GM23338 (cell line): ENCODE results near the gene YIPF5. TPM values are rescaled to one million over a fixed set of nuclear protein-coding genes. Genes with fewer than 3 reads are reported as not detected.

Experiments used
- ATAC-seq: fragments of 200-7000 bp; cut with Tn5 transposase; 3 replicates; pipeline ENCODE4 v1.9.1; 2020
- DNase-seq: peaks from one replicate; pipeline ENCODE4 v3.0.0-alpha.2; 2015; ENCODE audit warnings: low spot score
- H2AFZ ChIP-seq: fragments of 200-600 bp; sonication (generic); 2 replicates; pipeline ENCODE4 v1.8.0; 2016; ENCODE audit warnings: antibody characterized with exemption, mild to moderate bottlenecking, moderate library complexity
- H3F3A ChIP-seq: fragments of 200-600 bp; sonication (generic); replicated peaks from 2 replicates; pipeline ENCODE4 v1.8.0; 2017; ENCODE audit warnings: antibody characterized with exemption, mixed run types, low read depth
- H3K27ac ChIP-seq: fragments of 200-600 bp; sonication (generic); 2 replicates; pipeline ENCODE4 v1.6.1; 2016; ENCODE audit warnings: low read depth
- H3K27me3 ChIP-seq: fragments of 200-600 bp; sonication (generic); 2 replicates; pipeline ENCODE4 v1.8.0; 2016; ENCODE audit warnings: mild to moderate bottlenecking, mixed run types, moderate library complexity; ENCODE audit not compliant: insufficient read depth
- H3K36me3 ChIP-seq: fragments of 200-600 bp; sonication (generic); 2 replicates; pipeline ENCODE4 v1.8.0; 2016; ENCODE audit warnings: mild to moderate bottlenecking; ENCODE audit not compliant: insufficient read depth
- H3K4me1 ChIP-seq: fragments of 200-600 bp; sonication (generic); 2 replicates; pipeline ENCODE4 v1.8.0; 2016; ENCODE audit warnings: mild to moderate bottlenecking, moderate library complexity; ENCODE audit not compliant: insufficient read depth
- H3K4me2 ChIP-seq: fragments of 200-600 bp; sonication (generic); 2 replicates; pipeline ENCODE4 v1.7.1; 2017; ENCODE audit warnings: mixed run types
- H3K4me3 ChIP-seq: fragments of 200-600 bp; sonication (generic); 2 replicates; pipeline ENCODE4 v1.6.1; 2016; ENCODE audit warnings: mixed run types
- H3K79me2 ChIP-seq: fragments of 200-600 bp; sonication (generic); replicated peaks from 2 replicates; pipeline ENCODE4 v1.8.0; 2017; ENCODE audit warnings: mild to moderate bottlenecking; ENCODE audit not compliant: insufficient read depth
- H3K9me2 ChIP-seq: fragments of 200-600 bp; sonication (generic); 2 replicates; pipeline ENCODE4 v1.8.0; 2017; ENCODE audit not compliant: insufficient read depth
- H4K20me1 ChIP-seq: fragments of 200-600 bp; sonication (generic); replicated peaks from 2 replicates; pipeline ENCODE4 v1.8.0; 2017; ENCODE audit warnings: mild to moderate bottlenecking; ENCODE audit not compliant: insufficient read depth
- H3K27ac Mint-ChIP-seq: 2 replicates; pipeline ENCODE4 v1.8.0; 2020; ENCODE audit warnings: inconsistent platforms, mild to moderate bottlenecking, moderate library complexity, mixed read lengths
- H3K27me3 Mint-ChIP-seq: 3 replicates; pipeline ENCODE4 v1.8.0; 2022; ENCODE audit warnings: low read depth, mild to moderate bottlenecking, moderate library complexity, mixed read lengths, inconsistent platforms; ENCODE audit not compliant: insufficient read depth, poor library complexity
- H3K36me3 Mint-ChIP-seq: 3 replicates; pipeline ENCODE4 v1.8.0; 2021; ENCODE audit warnings: low read depth, mild to moderate bottlenecking, inconsistent platforms, moderate library complexity, mixed read lengths
- H3K4me1 Mint-ChIP-seq: 3 replicates; pipeline ENCODE4 v1.8.0; 2020; ENCODE audit warnings: mild to moderate bottlenecking, inconsistent platforms, mixed read lengths
- H3K4me3 Mint-ChIP-seq: 3 replicates; pipeline ENCODE4 v1.8.0; 2021; ENCODE audit warnings: moderate library complexity, mild to moderate bottlenecking, inconsistent platforms, mixed read lengths
- H3K9me3 Mint-ChIP-seq: 3 replicates; pipeline ENCODE4 v1.8.0; 2020; ENCODE audit warnings: moderate library complexity, mild to moderate bottlenecking, inconsistent platforms, mixed read lengths
- CREB1 ChIP-seq: fragments of 250-450 bp; sonication (Bioruptor Pico); IDR thresholded peaks from 2 replicates; pipeline ENCODE4 v1.5.0; 2020; ENCODE audit warnings: low read depth, mild to moderate bottlenecking, moderate library complexity
- EZH2 ChIP-seq: fragments of 200-600 bp; sonication (generic); IDR thresholded peaks from one replicate; pipeline ENCODE4 v1.8.0; 2017; ENCODE audit warnings: antibody characterized with exemption, mild to moderate bottlenecking, low read depth; ENCODE audit not compliant: unreplicated experiment
- EZH2phosphoT487 ChIP-seq: fragments of 200-600 bp; sonication (generic); IDR thresholded peaks from one replicate; pipeline ENCODE4 v1.8.1; 2018; ENCODE audit warnings: antibody characterized with exemption; ENCODE audit not compliant: unreplicated experiment
- JUNB ChIP-seq: IDR thresholded peaks from one replicate; pipeline ENCODE4 v1.6.1; 2016; ENCODE audit warnings: antibody characterized with exemption; ENCODE audit not compliant: unreplicated experiment
- NANOG ChIP-seq: IDR thresholded peaks from 2 replicates; pipeline ENCODE4 v1.6.1; 2016; ENCODE audit warnings: antibody characterized with exemption, borderline replicate concordance
- POLR2AphosphoS5 ChIP-seq: IDR thresholded peaks from 2 replicates; pipeline ENCODE4 v1.6.1; 2016; ENCODE audit warnings: antibody characterized with exemption, low read depth
- STAT1 ChIP-seq: IDR thresholded peaks from one replicate; pipeline ENCODE4 v1.6.1; 2016; ENCODE audit warnings: antibody characterized with exemption; ENCODE audit not compliant: unreplicated experiment
- ZNF114 ChIP-seq: fragments of 250-450 bp; sonication (Bioruptor Pico); IDR thresholded peaks from 2 replicates; pipeline ENCODE4 v1.5.0; 2020; ENCODE audit warnings: mild to moderate bottlenecking, moderate library complexity
- ZNF331 ChIP-seq: fragments of 250-450 bp; sonication (Bioruptor Pico); IDR thresholded peaks from 2 replicates; pipeline ENCODE4 v1.5.0; 2020; ENCODE audit warnings: low read depth, mild to moderate bottlenecking, moderate library complexity
- polyA plus RNA-seq: library from polyadenylated mRNA; unstranded; fragments of >200 nt; fragmentation: Nextera tagmentation; extraction: Ambion mirVana; gene quantifications from 2 replicates; pipeline ENCODE4 v1.2.1, GENCODE V29; 2016
- total RNA-seq: library from RNA; depleted of rRNA; stranded (reverse); fragments of >200 nt; shearing (Covaris generic); gene quantifications from 2 replicates; pipeline ENCODE4 v1.2.3, GENCODE V29; 2014
- TF ChIP-seq, protein P1 (sequence below): fragments of 250-450 bp; sonication (Bioruptor Pico); IDR thresholded peaks from 2 replicates; pipeline ENCODE4 v1.5.0; 2020; ENCODE audit warnings: mild to moderate bottlenecking, moderate library complexity
- TF ChIP-seq, protein P2 (sequence below), 2 experiments: fragments of 200-600 bp in 1 of 2; sonication (generic) in 1 of 2; conservative IDR thresholded peaks; 2 replicates each; pipeline versions ENCODE4 v1.5.1 to v1.6.1; 2016 to 2017; ENCODE audit warnings: antibody characterized with exemption in 2 of 2, low read depth in 2 of 2, mild to moderate bottlenecking in 2 of 2, moderate library complexity in 1 of 2
- TF ChIP-seq, protein P3 (sequence below): IDR thresholded peaks from one replicate; pipeline ENCODE4 v1.6.1; 2018; ENCODE audit warnings: antibody characterized with exemption; ENCODE audit not compliant: unreplicated experiment
- TF ChIP-seq, protein P4 (sequence below): IDR thresholded peaks from 2 replicates; pipeline ENCODE4 v1.6.1; 2016; ENCODE audit warnings: antibody characterized with exemption

YIPF5 gene
- total and polyA plus RNA-seq, 2 experiments from 2014 or later, result 28.1 to 46.5 TPM

DNA sequence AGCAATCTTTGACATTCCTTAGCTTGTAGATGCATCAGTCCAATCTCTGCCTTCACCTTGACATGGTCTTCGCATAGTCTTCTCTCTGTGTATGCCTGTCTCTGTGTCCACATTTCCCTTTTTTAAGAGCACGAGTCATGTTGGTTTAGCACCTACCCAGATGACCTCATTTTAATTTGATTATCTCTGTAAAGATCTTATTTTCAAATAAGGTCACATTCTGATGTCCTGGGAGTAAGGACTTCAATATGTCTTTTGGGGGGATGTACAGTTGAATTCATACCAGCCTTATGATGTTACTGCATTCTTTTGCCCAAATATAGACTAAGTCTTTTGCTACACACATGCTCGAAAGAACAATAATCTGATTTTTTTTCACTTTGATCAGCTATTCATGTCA, 7.1 kb upstream of the YIPF5 start:
- no peak overlapping the region for H2AFZ ChIP-seq
- no peaks in the 10 kb centered on the region for H3K9me3 Mint-ChIP-seq
- no peaks in the 10 kb centered on the region for H3K27me3 ChIP-seq
- no peaks in the 10 kb centered on the region for H3K4me1 ChIP-seq
- no peaks in the 10 kb centered on the region for H3F3A ChIP-seq
- no peak overlapping the region for H3K4me3 ChIP-seq
- no peak for DNase-seq
- H3K27ac ChIP-seq, result no peak overlapping the region
- no peak overlapping the region for H3K4me3 Mint-ChIP-seq
- TF ChIP-seq, protein P1, sequence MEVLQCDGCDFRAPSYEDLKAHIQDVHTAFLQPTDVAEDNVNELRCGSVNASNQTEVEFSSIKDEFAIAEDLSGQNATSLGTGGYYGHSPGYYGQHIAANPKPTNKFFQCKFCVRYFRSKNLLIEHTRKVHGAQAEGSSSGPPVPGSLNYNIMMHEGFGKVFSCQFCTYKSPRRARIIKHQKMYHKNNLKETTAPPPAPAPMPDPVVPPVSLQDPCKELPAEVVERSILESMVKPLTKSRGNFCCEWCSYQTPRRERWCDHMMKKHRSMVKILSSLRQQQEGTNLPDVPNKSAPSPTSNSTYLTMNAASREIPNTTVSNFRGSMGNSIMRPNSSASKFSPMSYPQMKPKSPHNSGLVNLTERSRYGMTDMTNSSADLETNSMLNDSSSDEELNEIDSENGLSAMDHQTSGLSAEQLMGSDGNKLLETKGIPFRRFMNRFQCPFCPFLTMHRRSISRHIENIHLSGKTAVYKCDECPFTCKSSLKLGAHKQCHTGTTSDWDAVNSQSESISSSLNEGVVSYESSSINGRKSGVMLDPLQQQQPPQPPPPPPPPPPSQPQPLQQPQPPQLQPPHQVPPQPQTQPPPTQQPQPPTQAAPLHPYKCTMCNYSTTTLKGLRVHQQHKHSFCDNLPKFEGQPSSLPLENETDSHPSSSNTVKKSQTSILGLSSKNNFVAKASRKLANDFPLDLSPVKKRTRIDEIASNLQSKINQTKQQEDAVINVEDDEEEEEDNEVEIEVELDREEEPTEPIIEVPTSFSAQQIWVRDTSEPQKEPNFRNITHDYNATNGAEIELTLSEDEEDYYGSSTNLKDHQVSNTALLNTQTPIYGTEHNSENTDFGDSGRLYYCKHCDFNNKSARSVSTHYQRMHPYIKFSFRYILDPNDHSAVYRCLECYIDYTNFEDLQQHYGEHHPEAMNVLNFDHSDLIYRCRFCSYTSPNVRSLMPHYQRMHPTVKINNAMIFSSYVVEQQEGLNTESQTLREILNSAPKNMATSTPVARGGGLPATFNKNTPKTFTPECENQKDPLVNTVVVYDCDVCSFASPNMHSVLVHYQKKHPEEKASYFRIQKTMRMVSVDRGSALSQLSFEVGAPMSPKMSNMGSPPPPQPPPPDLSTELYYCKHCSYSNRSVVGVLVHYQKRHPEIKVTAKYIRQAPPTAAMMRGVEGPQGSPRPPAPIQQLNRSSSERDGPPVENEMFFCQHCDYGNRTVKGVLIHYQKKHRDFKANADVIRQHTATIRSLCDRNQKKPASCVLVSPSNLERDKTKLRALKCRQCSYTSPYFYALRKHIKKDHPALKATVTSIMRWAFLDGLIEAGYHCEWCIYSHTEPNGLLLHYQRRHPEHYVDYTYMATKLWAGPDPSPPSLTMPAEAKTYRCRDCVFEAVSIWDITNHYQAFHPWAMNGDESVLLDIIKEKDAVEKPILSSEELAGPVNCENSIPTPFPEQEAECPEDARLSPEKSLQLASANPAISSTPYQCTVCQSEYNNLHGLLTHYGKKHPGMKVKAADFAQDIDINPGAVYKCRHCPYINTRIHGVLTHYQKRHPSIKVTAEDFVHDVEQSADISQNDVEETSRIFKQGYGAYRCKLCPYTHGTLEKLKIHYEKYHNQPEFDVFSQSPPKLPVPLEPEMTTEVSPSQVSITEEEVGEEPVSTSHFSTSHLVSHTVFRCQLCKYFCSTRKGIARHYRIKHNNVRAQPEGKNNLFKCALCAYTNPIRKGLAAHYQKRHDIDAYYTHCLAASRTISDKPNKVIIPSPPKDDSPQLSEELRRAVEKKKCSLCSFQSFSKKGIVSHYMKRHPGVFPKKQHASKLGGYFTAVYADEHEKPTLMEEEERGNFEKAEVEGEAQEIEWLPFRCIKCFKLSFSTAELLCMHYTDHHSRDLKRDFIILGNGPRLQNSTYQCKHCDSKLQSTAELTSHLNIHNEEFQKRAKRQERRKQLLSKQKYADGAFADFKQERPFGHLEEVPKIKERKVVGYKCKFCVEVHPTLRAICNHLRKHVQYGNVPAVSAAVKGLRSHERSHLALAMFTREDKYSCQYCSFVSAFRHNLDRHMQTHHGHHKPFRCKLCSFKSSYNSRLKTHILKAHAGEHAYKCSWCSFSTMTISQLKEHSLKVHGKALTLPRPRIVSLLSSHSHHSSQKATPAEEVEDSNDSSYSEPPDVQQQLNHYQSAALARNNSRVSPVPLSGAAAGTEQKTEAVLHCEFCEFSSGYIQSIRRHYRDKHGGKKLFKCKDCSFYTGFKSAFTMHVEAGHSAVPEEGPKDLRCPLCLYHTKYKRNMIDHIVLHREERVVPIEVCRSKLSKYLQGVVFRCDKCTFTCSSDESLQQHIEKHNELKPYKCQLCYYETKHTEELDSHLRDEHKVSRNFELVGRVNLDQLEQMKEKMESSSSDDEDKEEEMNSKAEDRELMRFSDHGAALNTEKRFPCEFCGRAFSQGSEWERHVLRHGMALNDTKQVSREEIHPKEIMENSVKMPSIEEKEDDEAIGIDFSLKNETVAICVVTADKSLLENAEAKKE (CRISPR knock-in tag), result no peak
- TF ChIP-seq STAT1 (no peak), ZNF331 (CRISPR knock-in tag) (no peak), JUNB (no peak), POLR2AphosphoS5 (no peak), CREB1 (no peak), ZNF114 (no peak), NANOG (no peak), EZH2 (no peak), EZH2phosphoT487 (no peak)
- TF ChIP-seq, protein P2, sequence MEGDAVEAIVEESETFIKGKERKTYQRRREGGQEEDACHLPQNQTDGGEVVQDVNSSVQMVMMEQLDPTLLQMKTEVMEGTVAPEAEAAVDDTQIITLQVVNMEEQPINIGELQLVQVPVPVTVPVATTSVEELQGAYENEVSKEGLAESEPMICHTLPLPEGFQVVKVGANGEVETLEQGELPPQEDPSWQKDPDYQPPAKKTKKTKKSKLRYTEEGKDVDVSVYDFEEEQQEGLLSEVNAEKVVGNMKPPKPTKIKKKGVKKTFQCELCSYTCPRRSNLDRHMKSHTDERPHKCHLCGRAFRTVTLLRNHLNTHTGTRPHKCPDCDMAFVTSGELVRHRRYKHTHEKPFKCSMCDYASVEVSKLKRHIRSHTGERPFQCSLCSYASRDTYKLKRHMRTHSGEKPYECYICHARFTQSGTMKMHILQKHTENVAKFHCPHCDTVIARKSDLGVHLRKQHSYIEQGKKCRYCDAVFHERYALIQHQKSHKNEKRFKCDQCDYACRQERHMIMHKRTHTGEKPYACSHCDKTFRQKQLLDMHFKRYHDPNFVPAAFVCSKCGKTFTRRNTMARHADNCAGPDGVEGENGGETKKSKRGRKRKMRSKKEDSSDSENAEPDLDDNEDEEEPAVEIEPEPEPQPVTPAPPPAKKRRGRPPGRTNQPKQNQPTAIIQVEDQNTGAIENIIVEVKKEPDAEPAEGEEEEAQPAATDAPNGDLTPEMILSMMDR (conservative IDR thresholded peaks at IDR 0.05; ENCODE audit: low read depth in 2 of 2), result no peak
- TF ChIP-seq, protein P3, sequence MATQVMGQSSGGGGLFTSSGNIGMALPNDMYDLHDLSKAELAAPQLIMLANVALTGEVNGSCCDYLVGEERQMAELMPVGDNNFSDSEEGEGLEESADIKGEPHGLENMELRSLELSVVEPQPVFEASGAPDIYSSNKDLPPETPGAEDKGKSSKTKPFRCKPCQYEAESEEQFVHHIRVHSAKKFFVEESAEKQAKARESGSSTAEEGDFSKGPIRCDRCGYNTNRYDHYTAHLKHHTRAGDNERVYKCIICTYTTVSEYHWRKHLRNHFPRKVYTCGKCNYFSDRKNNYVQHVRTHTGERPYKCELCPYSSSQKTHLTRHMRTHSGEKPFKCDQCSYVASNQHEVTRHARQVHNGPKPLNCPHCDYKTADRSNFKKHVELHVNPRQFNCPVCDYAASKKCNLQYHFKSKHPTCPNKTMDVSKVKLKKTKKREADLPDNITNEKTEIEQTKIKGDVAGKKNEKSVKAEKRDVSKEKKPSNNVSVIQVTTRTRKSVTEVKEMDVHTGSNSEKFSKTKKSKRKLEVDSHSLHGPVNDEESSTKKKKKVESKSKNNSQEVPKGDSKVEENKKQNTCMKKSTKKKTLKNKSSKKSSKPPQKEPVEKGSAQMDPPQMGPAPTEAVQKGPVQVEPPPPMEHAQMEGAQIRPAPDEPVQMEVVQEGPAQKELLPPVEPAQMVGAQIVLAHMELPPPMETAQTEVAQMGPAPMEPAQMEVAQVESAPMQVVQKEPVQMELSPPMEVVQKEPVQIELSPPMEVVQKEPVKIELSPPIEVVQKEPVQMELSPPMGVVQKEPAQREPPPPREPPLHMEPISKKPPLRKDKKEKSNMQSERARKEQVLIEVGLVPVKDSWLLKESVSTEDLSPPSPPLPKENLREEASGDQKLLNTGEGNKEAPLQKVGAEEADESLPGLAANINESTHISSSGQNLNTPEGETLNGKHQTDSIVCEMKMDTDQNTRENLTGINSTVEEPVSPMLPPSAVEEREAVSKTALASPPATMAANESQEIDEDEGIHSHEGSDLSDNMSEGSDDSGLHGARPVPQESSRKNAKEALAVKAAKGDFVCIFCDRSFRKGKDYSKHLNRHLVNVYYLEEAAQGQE, result no peak
- TF ChIP-seq, protein P4, sequence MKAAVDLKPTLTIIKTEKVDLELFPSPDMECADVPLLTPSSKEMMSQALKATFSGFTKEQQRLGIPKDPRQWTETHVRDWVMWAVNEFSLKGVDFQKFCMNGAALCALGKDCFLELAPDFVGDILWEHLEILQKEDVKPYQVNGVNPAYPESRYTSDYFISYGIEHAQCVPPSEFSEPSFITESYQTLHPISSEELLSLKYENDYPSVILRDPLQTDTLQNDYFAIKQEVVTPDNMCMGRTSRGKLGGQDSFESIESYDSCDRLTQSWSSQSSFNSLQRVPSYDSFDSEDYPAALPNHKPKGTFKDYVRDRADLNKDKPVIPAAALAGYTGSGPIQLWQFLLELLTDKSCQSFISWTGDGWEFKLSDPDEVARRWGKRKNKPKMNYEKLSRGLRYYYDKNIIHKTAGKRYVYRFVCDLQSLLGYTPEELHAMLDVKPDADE, result no peak
- no peaks in the 10 kb centered on the region for H3K36me3 ChIP-seq
- H3K4me2 ChIP-seq, result no peak overlapping the region
- no peak for ATAC-seq
- H3K27ac Mint-ChIP-seq, result no peak overlapping the region
- H3K4me1 Mint-ChIP-seq, result no peaks in the 10 kb centered on the region
- no peaks in the 10 kb centered on the region for H4K20me1 ChIP-seq
- no peaks in the 10 kb centered on the region for H3K36me3 Mint-ChIP-seq
- H3K27me3 Mint-ChIP-seq, result peaks cover 4% of the 10 kb centered on the region
- no peaks in the 10 kb centered on the region for H3K9me2 ChIP-seq
- H3K79me2 ChIP-seq, result no peaks in the 10 kb centered on the region
